Calu3 (cell line): ENCODE results near the gene NPR2. TPM values are rescaled to one million over a fixed set of nuclear protein-coding genes. Genes with fewer than 3 reads are reported as not detected.

ENCODE experiments used
- BruUV-seq: library from RNA; stranded (reverse); fragments of 400-500 nt; replicated peaks from 2 replicates; lab custom pipeline; 2021; lab: Mats Ljungman, UMichigan
- CTCF ChIA-PET: fragments of 300-600 bp; sonication (Branson Sonifier 250); formaldehyde crosslinking; loops from one replicate; lab custom pipeline; 2022; ENCODE audit warnings: antibody characterized with exemption; lab: Charles Lee
- DNase-seq: peaks from one replicate; pipeline ENCODE4 v3.0.0; 2022
- H3K27ac Mint-ChIP-seq: one replicate; pipeline ENCODE4 v1.8.0; 2022; ENCODE audit warnings: mixed read lengths; ENCODE audit not compliant: unreplicated experiment
- H3K27me3 Mint-ChIP-seq: one replicate; pipeline ENCODE4 v1.8.0; 2022; ENCODE audit warnings: mixed read lengths; ENCODE audit not compliant: unreplicated experiment
- H3K36me3 Mint-ChIP-seq: one replicate; pipeline ENCODE4 v1.8.0; 2022; ENCODE audit warnings: mild to moderate bottlenecking, moderate library complexity, mixed read lengths; ENCODE audit not compliant: insufficient read depth, unreplicated experiment
- H3K4me1 Mint-ChIP-seq: one replicate; pipeline ENCODE4 v1.8.0; 2022; ENCODE audit warnings: mild to moderate bottlenecking, low read depth, mixed read lengths; ENCODE audit not compliant: unreplicated experiment
- H3K4me3 Mint-ChIP-seq: one replicate; pipeline ENCODE4 v1.8.0; 2022; ENCODE audit warnings: mild to moderate bottlenecking, low read depth, moderate library complexity, mixed read lengths; ENCODE audit not compliant: unreplicated experiment
- H3K9me3 Mint-ChIP-seq: one replicate; pipeline ENCODE4 v1.8.0; 2022; ENCODE audit warnings: low read depth, mixed read lengths; ENCODE audit not compliant: unreplicated experiment
- CTCF ChIP-seq: fragments of 200-600 bp; IDR thresholded peaks from one replicate; pipeline ENCODE4 v1.8.0; 2022; ENCODE audit warnings: antibody characterized with exemption; ENCODE audit not compliant: unreplicated experiment
- intact Hi-C: fragments of 100-400 bp; cut with micrococcal nuclease; formaldehyde crosslinking; loops from one replicate; pipeline ENCODE4 v1.10.0; 2022; ENCODE audit not compliant: unreplicated experiment
- total RNA-seq: library from RNA; stranded (reverse); gene quantifications from 2 replicates; pipeline ENCODE4 v1.2.3, GENCODE V29; 2022

NPR2 gene
- total RNA-seq, 1 experiment from 2014 or later = 19.2 TPM

GRCh38 chr9:35840881-35841644 is 49.7 kb downstream of the NPR2 start:
- H3K27me3 Mint-ChIP-seq = peaks cover 17% of the 10 kb centered on the region
- no TSS peak for BruUV-seq
- CTCF ChIA-PET = no interaction called here
- no peak for TF ChIP-seq CTCF
- H3K4me1 Mint-ChIP-seq = peaks cover 11% of the 10 kb centered on the region
- no peak overlapping the region for H3K27ac Mint-ChIP-seq
- intact Hi-C loops = no loop called here
- no peak overlapping the region for H3K4me3 Mint-ChIP-seq
- no peaks in the 10 kb centered on the region for H3K36me3 Mint-ChIP-seq
- H3K9me3 Mint-ChIP-seq = no peaks in the 10 kb centered on the region
- no peak for DNase-seq

- no peak overlapping the region for H3K27ac Mint-ChIP-seq
- H3K27me3 Mint-ChIP-seq = peaks cover 17% of the 10 kb centered on the region
- H3K4me3 Mint-ChIP-seq = no peak overlapping the region
- DNase-seq = no peak
- intact Hi-C loops = no loop called here
- BruUV-seq = no TSS peak
- H3K4me1 Mint-ChIP-seq = peaks cover 11% of the 10 kb centered on the region
- CTCF ChIA-PET = no interaction called here
- no peaks in the 10 kb centered on the region for H3K36me3 Mint-ChIP-seq
- no peak for TF ChIP-seq CTCF
- no peaks in the 10 kb centered on the region for H3K9me3 Mint-ChIP-seq
Measured at GRCh38 chr9:35841645-35841900, 50.2 kb downstream of the NPR2 start.

GRCh38 chr9:35842020-35842745 is 50.8 kb downstream of the NPR2 start:
- peaks cover 17% of the 10 kb centered on the region for H3K27me3 Mint-ChIP-seq
- CTCF ChIA-PET = interaction anchor here (0.5 kb wide), 1 partner anchor 65 kb away, joined by 4 read pairs; no protein-coding TSS in a partner anchor
- BruUV-seq = no TSS peak

GRCh38 chr9:35842795-35843194 is 51.4 kb downstream of the NPR2 start:
- no peak for DNase-seq
- peaks cover 11% of the 10 kb centered on the region for H3K4me1 Mint-ChIP-seq
- TF ChIP-seq CTCF = no peak
- H3K36me3 Mint-ChIP-seq = no peaks in the 10 kb centered on the region
- H3K27me3 Mint-ChIP-seq = peaks cover 17% of the 10 kb centered on the region
- intact Hi-C loops = no loop called here
- no TSS peak for BruUV-seq
- H3K9me3 Mint-ChIP-seq = no peaks in the 10 kb centered on the region
- H3K27ac Mint-ChIP-seq = no peak overlapping the region
- H3K4me3 Mint-ChIP-seq = no peak overlapping the region
- CTCF ChIA-PET = interaction anchor here (0.5 kb wide), 1 partner anchor 66 kb away, joined by 4 read pairs; no protein-coding TSS in a partner anchor

More at GRCh38 chr9:35842020-35842745, 50.8 kb downstream of the NPR2 start:
- Mint-ChIP-seq H3K36me3 (no peaks in the 10 kb centered on the region), H3K4me1 (peaks cover 11% of the 10 kb centered on the region), H3K4me3 (no peak overlapping the region), H3K27ac (no peak overlapping the region), H3K9me3 (no peaks in the 10 kb centered on the region)
- no peak for DNase-seq
- intact Hi-C loops = no loop called here
- TF ChIP-seq CTCF = no peak
